ENCODE data around the gene EXT2. TPM values are rescaled to one million over a fixed set of nuclear protein-coding genes. Genes with fewer than 3 reads are reported as not detected.

Gene EXT2
- total RNA-seq, 1 donor from 2014 or later: 75.0 TPM

- Mint-ChIP-seq H3K4me3 (no peak overlapping the region), H3K36me3 (peaks cover 66% of the 10 kb centered on the region), H3K27ac (no peak overlapping the region), H3K27me3 (ENCODE audit: low read depth) (no peaks in the 10 kb centered on the region), H3K9me3 (peaks cover 34% of the 10 kb centered on the region), H3K4me1 (no peaks in the 10 kb centered on the region)
- TF ChIP-seq CTCF (IDR thresholded peaks at IDR 0.05; ENCODE audit: unreplicated experiment): no peak
- no peak for DNase-seq (ENCODE audit: low spot score in 2 of 2, unreplicated experiment in 2 of 2)
Observed at GRCh38 chr11:44157019-44157418, 61.5 kb downstream of the EXT2 start.

- Mint-ChIP-seq H3K27me3 (ENCODE audit: low read depth) (no peaks in the 10 kb centered on the region), H3K27ac (no peak overlapping the region), H3K9me3 (peaks cover 27% of the 10 kb centered on the region), H3K4me3 (no peak overlapping the region), H3K4me1 (no peaks in the 10 kb centered on the region), H3K36me3 (peaks cover 57% of the 10 kb centered on the region)
- no peak for TF ChIP-seq CTCF (IDR thresholded peaks at IDR 0.05; ENCODE audit: unreplicated experiment)
- no peak for DNase-seq (ENCODE audit: low spot score in 2 of 2, unreplicated experiment in 2 of 2)
Observed at GRCh38 chr11:44158384-44158783, 62.9 kb downstream of the EXT2 start.

- Mint-ChIP-seq H3K27me3 (ENCODE audit: low read depth) (no peaks in the 10 kb centered on the region), H3K4me1 (peaks cover 7% of the 10 kb centered on the region), H3K36me3 (peaks cover 45% of the 10 kb centered on the region), H3K9me3 (peaks cover 23% of the 10 kb centered on the region), H3K4me3 (no peak overlapping the region), H3K27ac (no peak overlapping the region)
- DNase-seq (ENCODE audit: low spot score in 2 of 2, unreplicated experiment in 2 of 2): no peak
- TF ChIP-seq CTCF (IDR thresholded peaks at IDR 0.05; ENCODE audit: unreplicated experiment): no peak
Observed at GRCh38 chr11:44159848-44160721, 64.6 kb downstream of the EXT2 start.

GRCh38 chr11:44162004-44162403 is 66.5 kb downstream of the EXT2 start:
- H3K27ac Mint-ChIP-seq: no peak overlapping the region
- H3K27me3 Mint-ChIP-seq (ENCODE audit: low read depth): no peaks in the 10 kb centered on the region

GRCh38 chr11:44162662-44163061 is 67.2 kb downstream of the EXT2 start:
- Mint-ChIP-seq H3K4me3 (no peak overlapping the region), H3K27ac (no peak overlapping the region), H3K4me1 (peaks cover 16% of the 10 kb centered on the region), H3K27me3 (ENCODE audit: low read depth) (no peaks in the 10 kb centered on the region), H3K9me3 (peaks cover 17% of the 10 kb centered on the region), H3K36me3 (peaks cover 25% of the 10 kb centered on the region)
- no peak for TF ChIP-seq CTCF (IDR thresholded peaks at IDR 0.05; ENCODE audit: unreplicated experiment)
- DNase-seq (ENCODE audit: low spot score in 2 of 2, unreplicated experiment in 2 of 2): no peak

More at GRCh38 chr11:44162004-44162403, 66.5 kb downstream of the EXT2 start:
- Mint-ChIP-seq H3K4me3 (no peak overlapping the region), H3K36me3 (peaks cover 31% of the 10 kb centered on the region), H3K4me1 (peaks cover 15% of the 10 kb centered on the region), H3K9me3 (peaks cover 18% of the 10 kb centered on the region)
- no peak for DNase-seq (ENCODE audit: low spot score in 2 of 2, unreplicated experiment in 2 of 2)
- TF ChIP-seq CTCF (IDR thresholded peaks at IDR 0.05; ENCODE audit: unreplicated experiment): no peak
